HG03521 (cell line): ENCODE data around the gene EZR.
"Not testable (repeated sequence)": the region's sequence is repeated elsewhere in the genome, so short reads cannot be mapped to it uniquely, and the experiment has no call there.

ENCODE experiments used
- ATAC-seq: cut with Tn5 transposase; IDR thresholded peaks from one replicate; pipeline ENCODE4 v1.9.1; 2021; ENCODE audit warnings: mild to moderate bottlenecking, moderate library complexity; ENCODE audit not compliant: unreplicated experiment

The EZR gene

GRCh38 chr6:158799051-158799792, 19.9 kb downstream of the EZR start:
- ATAC-seq = no peak

GRCh38 chr6:158798311-158798710, 20.9 kb downstream of the EZR start:
- ATAC-seq = no peak

GRCh38 chr6:158797331-158798310, 21.5 kb downstream of the EZR start:
- ATAC-seq = no peak

DNA sequence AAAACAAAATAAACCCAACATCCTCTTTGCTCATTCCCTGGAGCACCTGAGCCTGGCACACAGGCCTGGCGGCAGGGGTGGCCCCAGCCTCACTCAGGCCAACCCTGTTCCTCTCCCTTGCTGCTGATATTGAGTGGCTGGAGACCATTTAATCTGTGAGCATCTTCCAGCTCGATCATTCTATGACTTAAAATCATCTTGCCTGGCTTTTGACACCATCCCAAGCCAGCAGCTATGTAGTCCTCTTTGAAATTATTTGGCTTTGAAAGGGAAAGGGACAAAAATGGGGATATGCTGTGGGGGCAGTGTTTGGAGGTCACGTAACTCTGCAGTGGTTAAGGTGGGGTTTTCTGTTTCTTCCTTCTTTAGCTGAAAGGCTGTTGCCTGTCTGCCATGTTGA, 22.8 kb downstream of the EZR start:
- no peak for ATAC-seq

- no peak for ATAC-seq
Observed at GRCh38 chr6:158795516-158795915, 23.7 kb downstream of the EZR start.

GRCh38 chr6:158793432-158793831, 25.7 kb downstream of the EZR start:
- peak; percentile 50 for ATAC-seq

DNA sequence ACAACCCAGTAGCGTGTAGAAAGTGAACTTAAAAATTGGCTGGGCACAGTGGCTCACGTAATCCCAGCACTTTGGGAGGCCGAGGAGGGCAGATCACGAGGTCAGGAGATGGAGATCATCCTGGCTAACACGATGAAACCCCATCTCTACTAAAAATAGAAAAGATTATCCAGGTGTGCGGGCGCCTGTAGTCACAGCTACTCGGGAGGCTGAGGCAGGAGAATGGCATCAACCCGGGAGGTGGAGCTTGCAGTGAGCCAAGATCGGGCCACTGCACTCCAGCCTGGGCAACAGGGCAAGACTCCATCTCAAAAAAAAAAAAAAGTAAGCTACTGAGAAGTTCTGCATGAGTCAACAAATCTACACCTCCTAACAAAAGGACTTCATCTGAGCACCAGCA, 26.7 kb downstream of the EZR start:
- ATAC-seq = not testable (repeated sequence)

DNA sequence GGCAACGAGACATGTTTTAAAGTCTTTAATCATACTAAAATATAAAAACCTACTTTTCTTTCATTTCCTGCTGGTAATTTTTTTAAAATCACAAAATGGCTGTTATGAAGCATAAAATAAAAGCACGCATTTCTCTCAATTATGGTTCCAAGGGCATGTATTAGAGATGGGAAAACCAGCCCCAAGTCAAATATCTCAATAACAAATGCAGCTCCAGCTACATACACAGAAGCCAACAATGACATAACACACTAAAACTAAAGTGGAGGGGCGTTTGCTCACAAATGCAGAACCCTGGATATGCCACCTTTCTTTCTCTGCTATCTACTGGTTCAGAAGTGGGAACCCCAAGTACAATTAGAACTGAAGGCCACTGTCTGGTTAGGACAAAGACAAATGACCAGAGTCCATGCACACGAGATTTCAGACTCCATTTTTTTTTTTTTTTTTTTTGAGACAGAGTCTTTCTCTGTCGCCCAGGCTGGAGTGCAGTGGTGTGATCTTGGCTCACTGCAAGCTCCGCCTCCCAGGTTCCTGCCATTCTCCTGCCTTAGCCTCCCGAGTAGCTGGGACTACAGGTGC, 27.8 kb downstream of the EZR start:
- no peak for ATAC-seq

GRCh38 chr6:158789115-158789917, 29.9 kb downstream of the EZR start:
- ATAC-seq = no peak

- ATAC-seq = no peak
Observed at GRCh38 chr6:158787395-158787794, 31.8 kb downstream of the EZR start.

- no peak for ATAC-seq
Observed at GRCh38 chr6:158786645-158787304, 32.4 kb downstream of the EZR start.

- no peak for ATAC-seq
Observed at GRCh38 chr6:158785036-158785435, 34.1 kb downstream of the EZR start.

GRCh38 chr6:158784505-158784904, 34.7 kb downstream of the EZR start:
- ATAC-seq = no peak

DNA sequence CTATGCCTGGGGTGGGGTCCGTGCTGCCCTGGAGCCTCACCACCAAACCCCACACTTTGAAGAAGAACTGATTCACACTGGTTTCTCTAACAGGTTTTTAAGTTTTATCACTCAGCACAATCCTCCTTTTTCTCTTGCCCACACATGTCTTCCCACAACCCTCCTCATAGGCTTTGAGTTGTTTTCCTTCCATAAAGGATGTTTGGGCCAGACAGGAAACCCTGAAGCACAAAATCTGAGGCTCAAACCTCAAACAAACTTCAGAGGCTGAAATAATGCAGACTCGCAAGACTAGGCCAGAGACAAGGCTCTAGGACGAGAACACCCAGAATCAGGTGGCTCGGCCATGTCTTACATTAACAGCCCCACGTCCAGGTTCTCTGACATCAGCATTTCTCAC, 35.3 kb downstream of the EZR start:
- ATAC-seq = no peak

DNA sequence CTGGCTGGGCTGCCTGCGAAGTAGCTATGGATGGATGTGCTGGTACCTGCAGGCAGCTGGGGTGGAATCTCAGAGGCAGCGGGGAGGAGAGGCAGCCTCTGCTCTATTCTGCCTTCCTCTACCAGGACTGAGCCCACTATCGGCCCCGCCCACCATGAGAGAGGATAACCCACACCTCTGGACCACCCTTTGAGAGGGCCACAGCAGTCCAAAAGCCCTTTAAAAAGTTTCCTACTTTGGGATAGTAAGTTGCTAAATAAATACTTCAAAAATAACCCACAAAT, 36.1 kb downstream of the EZR start:
- no peak for ATAC-seq

DNA sequence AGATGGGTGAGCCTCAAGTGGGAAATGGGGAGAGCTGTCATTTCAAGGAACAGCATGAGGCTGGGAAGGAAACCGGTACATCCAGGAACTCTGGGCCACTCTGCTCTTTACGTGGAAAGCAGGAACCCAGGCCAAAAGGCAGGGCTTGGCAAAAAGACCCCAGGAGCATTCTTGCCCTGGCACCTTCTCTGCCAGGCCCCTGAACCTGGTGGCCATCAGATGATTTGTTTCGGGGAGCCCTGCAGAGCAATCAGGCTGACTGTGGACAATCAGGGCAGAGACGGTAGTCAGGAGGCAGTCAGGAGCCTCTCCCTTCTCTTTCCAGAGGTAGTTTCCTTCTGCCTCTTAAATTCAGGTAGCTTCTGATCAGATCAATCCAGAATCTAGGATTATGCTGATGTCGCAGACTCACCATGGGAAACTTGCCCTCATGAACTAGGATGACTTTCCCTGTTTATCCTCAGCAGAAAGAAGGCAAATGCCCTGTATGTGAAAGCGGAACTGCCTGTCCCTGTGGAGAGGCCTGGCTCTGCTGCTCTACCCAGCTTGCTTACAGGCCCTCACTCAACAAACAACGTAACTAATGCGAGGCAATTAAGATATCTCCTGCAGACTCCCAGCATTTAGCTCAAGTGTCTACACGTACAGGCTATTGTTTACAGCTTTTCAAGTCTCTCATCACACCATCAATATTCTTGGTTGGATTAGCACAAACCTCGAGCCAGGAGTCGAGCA, 36.6 kb downstream of the EZR start:
- no peak for ATAC-seq

DNA sequence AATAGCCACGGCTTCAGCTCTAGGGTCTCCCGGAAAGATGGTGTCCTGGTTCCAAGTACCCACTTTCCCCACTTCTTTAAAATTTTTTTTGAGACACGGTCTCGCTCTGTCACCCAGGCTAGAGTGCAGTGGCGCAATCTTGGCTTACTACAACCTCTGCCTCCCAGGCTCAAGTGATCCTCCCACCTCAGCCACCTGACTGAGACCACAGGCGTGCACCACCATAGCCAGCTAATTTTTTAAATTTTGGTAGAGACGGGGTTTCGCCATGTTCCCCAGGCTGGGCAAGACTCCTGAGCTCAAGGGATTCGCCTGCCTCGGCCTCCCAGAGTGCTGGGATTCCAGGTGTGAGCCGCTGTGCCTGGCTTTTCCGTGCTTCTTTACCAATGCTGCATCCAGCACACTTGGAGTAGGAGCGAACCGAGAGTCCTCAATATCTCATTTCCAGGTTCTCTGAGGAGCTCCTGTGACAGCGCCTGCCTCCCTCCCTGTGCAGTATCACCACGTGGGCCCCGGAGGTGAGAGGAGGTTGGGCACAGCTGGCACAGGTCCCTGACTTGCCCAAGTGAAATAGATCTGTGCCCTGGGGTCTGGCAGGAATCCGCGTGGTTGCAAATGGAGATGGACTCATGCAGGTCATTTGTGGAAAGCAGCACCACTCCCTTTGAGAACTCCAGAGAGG, 37.3 kb downstream of the EZR start:
- ATAC-seq = no peak

GRCh38 chr6:158780988-158781691, 38.0 kb downstream of the EZR start:
- ATAC-seq = no peak
